Measurements from ENCODE around the gene WDR31. TPM values are rescaled to one million over a fixed set of nuclear protein-coding genes. Genes with fewer than 3 reads are reported as not detected.

The WDR31 gene
- total RNA-seq, 1 donor from 2014 or later, result 3.4 TPM

DNA sequence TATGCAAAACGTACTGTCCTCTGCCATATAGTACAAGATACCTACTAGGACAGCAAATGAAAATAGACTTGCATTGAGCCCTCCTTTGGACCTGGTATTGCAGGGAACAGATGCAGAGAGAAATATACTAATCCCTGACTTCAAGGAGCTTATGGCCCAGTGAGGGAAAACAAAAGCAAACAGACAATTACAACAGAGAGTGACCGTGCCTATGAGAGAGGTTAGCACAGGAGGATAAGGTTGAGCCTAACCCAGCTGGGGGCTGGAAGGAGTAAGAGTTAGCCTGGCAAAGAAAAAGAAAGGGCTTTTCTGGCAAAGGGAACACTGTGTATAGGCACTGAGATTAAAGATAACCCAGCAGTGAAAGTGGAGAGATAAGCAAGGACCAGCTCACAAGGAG lies 70.2 kb downstream of the WDR31 start:
- no peak for DNase-seq (ENCODE audit: extremely low spot score, unreplicated experiment)
- Mint-ChIP-seq H3K27ac (ENCODE audit: unreplicated experiment) (no peak overlapping the region), H3K4me3 (ENCODE audit: unreplicated experiment) (no peak overlapping the region)

DNA sequence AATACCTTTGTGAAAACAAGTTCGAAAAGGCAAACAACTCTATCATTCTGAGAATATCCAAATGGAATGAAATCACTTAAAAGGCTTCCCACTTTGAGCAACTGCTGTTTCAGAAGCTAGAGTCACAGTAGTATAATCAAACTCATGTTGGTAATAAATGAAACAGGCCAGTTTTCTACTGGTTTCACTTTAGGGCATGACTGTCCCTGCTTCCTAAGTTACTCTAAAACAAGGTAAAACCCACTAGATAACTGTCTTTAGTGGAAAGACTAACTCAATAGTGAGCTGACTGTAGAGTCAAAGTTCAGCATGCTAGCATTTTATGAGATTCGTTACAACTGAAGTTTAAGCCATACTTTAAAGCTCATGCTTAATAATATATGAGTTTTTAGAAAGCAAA lies 70.7 kb downstream of the WDR31 start:
- DNase-seq (ENCODE audit: extremely low spot score, unreplicated experiment), result no peak
- no peaks in the 10 kb centered on the region for H3K9me3 Mint-ChIP-seq (ENCODE audit: unreplicated experiment)
- TF ChIP-seq, protein P1, sequence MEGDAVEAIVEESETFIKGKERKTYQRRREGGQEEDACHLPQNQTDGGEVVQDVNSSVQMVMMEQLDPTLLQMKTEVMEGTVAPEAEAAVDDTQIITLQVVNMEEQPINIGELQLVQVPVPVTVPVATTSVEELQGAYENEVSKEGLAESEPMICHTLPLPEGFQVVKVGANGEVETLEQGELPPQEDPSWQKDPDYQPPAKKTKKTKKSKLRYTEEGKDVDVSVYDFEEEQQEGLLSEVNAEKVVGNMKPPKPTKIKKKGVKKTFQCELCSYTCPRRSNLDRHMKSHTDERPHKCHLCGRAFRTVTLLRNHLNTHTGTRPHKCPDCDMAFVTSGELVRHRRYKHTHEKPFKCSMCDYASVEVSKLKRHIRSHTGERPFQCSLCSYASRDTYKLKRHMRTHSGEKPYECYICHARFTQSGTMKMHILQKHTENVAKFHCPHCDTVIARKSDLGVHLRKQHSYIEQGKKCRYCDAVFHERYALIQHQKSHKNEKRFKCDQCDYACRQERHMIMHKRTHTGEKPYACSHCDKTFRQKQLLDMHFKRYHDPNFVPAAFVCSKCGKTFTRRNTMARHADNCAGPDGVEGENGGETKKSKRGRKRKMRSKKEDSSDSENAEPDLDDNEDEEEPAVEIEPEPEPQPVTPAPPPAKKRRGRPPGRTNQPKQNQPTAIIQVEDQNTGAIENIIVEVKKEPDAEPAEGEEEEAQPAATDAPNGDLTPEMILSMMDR (IDR thresholded peaks at IDR 0.05), result no peak
- H3K27me3 Mint-ChIP-seq (ENCODE audit: unreplicated experiment), result no peaks in the 10 kb centered on the region
- no peak overlapping the region for H3K27ac Mint-ChIP-seq (ENCODE audit: unreplicated experiment)
- H3K36me3 Mint-ChIP-seq (ENCODE audit: unreplicated experiment), result peaks cover 45% of the 10 kb centered on the region
- peaks cover 8% of the 10 kb centered on the region for H3K4me1 Mint-ChIP-seq (ENCODE audit: unreplicated experiment)
- no peak overlapping the region for H3K4me3 Mint-ChIP-seq (ENCODE audit: unreplicated experiment)

More for the DNA sequence above, 70.2 kb downstream of the WDR31 start:
- no peaks in the 10 kb centered on the region for H3K27me3 Mint-ChIP-seq (ENCODE audit: unreplicated experiment)
- TF ChIP-seq, protein P1 (IDR thresholded peaks at IDR 0.05), result no peak
- no peaks in the 10 kb centered on the region for H3K9me3 Mint-ChIP-seq (ENCODE audit: unreplicated experiment)
- peaks cover 43% of the 10 kb centered on the region for H3K36me3 Mint-ChIP-seq (ENCODE audit: unreplicated experiment)
- peaks cover 9% of the 10 kb centered on the region for H3K4me1 Mint-ChIP-seq (ENCODE audit: unreplicated experiment)

DNA sequence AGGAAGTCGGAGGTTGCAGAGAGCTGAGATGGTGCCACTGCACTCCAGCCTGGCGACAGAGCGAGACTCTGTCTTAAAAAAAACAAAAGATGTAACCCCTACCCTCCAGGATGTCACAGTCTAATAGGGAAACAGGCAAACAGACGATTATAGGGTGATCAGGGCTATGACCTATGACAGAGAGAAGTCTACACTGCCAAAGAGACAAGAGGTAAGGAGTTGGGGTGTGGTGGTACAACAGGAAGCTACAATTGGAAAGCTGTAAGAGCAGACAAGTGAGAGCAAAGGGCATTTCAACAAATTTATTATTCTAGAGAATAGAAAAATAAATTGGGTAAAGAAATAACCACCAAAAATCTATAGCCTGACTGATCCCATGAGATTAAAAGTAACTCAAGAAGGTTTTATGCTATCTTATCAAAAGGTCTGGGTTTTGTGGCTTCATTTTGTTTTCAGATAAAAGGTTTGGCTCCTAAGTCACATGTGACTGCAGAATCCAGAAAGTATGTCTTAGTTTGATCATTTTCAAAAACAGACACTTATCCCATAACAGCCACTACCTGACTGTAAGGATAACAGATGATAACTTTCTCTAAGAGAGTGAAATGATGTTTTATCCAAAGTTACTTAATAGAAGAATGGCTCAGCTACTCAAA lies 72.0 kb downstream of the WDR31 start:
- no peak overlapping the region for H3K4me3 Mint-ChIP-seq (ENCODE audit: unreplicated experiment)
- no peaks in the 10 kb centered on the region for H3K9me3 Mint-ChIP-seq (ENCODE audit: unreplicated experiment)
- no peaks in the 10 kb centered on the region for H3K4me1 Mint-ChIP-seq (ENCODE audit: unreplicated experiment)
- DNase-seq (ENCODE audit: extremely low spot score, unreplicated experiment), result no peak
- TF ChIP-seq, protein P1 (IDR thresholded peaks at IDR 0.05), result no peak
- no peaks in the 10 kb centered on the region for H3K27me3 Mint-ChIP-seq (ENCODE audit: unreplicated experiment)
- H3K27ac Mint-ChIP-seq (ENCODE audit: unreplicated experiment), result no peak overlapping the region
- peaks cover 45% of the 10 kb centered on the region for H3K36me3 Mint-ChIP-seq (ENCODE audit: unreplicated experiment)

DNA sequence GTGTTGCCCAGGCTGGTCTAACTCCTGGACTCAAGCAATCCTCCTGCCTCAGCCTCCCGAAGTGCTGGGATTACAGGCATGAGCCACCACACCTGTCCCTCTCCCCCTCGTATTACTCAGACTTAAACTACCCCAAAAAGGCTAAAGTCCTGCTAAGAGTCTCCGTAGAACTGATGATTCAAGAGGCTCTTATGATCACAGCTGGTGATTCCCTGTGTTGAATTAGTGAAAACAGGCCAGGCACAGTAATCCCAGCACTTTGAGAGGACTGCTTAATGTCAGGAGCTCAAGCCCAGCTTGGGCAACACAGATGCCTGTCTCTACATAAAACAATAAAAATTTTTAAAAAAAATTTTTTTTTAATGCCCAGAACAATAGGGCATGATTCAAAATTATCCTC lies 73.9 kb downstream of the WDR31 start:
- TF ChIP-seq, protein P1 (IDR thresholded peaks at IDR 0.05), result no peak
- Mint-ChIP-seq H3K36me3 (ENCODE audit: unreplicated experiment) (peaks cover 33% of the 10 kb centered on the region), H3K27me3 (ENCODE audit: unreplicated experiment) (no peaks in the 10 kb centered on the region), H3K27ac (ENCODE audit: unreplicated experiment) (no peak overlapping the region), H3K9me3 (ENCODE audit: unreplicated experiment) (no peaks in the 10 kb centered on the region), H3K4me3 (ENCODE audit: unreplicated experiment) (no peak overlapping the region), H3K4me1 (ENCODE audit: unreplicated experiment) (peaks cover 4% of the 10 kb centered on the region)
- no peak for DNase-seq (ENCODE audit: extremely low spot score, unreplicated experiment)

Other genes starting within 250 kb of the WDR31 start
- gene SLC31A2, start 189.3 kb downstream of the WDR31 start, total RNA-seq, result 3.3 and 3.9 TPM in 2 replicates
- 30.8 and 31.9 TPM in 2 replicates for gene FKBP15, start 119.0 kb downstream of the WDR31 start, total RNA-seq
- gene SLC31A1, start 118.7 kb downstream of the WDR31 start, total RNA-seq, result 22.1 and 22.4 TPM in 2 replicates
- gene CDC26, start 64.7 kb downstream of the WDR31 start, total RNA-seq, result 26.3 and 28.2 TPM in 2 replicates
- 21.0 and 22.0 TPM in 2 replicates for gene PRPF4, start 64.6 kb downstream of the WDR31 start, total RNA-seq
- gene RNF183, start 36.9 kb downstream of the WDR31 start, total RNA-seq, result not detected in 2 replicates
- gene BSPRY, start 9.3 kb upstream of the WDR31 start, total RNA-seq, result not detected in 2 replicates
- 12.2 and 12.7 TPM in 2 replicates for gene HDHD3, start 36.7 kb upstream of the WDR31 start, total RNA-seq
- 26.2 and 27.4 TPM in 2 replicates for gene ALAD, start 61.0 kb upstream of the WDR31 start, total RNA-seq
- gene POLE3, start 70.4 kb upstream of the WDR31 start, total RNA-seq, result 32.0 and 35.5 TPM in 2 replicates
- 0.43 and 0.55 TPM in 2 replicates for gene C9orf43, start 70.5 kb upstream of the WDR31 start, total RNA-seq
- 53.8 and 67.8 TPM in 2 replicates for gene RGS3, start 123.5 kb upstream of the WDR31 start, total RNA-seq

Data from osteocyte (in vitro differentiated cells).